Stimulated activated CD8-positive, alpha-beta memory T cell treated with anti-CD3 and anti-CD28 coated beads, Interleukin-7, amount 100 ng/mL, for 48 hours (primary cell): Measurements from ENCODE around the gene SLC66A1.
"Not testable (repeated sequence)": the region's sequence is repeated elsewhere in the genome, so short reads cannot be mapped to it uniquely, and the experiment has no call there.

Source experiments
- DNase-seq, 2 donors: peaks; one replicate each; pipeline ENCODE4 v3.0.0-alpha.2; 2020; ENCODE audit warnings: low read depth in 1 of 2; ENCODE audit errors: extremely low read depth in 1 of 2

Gene SLC66A1

DNA sequence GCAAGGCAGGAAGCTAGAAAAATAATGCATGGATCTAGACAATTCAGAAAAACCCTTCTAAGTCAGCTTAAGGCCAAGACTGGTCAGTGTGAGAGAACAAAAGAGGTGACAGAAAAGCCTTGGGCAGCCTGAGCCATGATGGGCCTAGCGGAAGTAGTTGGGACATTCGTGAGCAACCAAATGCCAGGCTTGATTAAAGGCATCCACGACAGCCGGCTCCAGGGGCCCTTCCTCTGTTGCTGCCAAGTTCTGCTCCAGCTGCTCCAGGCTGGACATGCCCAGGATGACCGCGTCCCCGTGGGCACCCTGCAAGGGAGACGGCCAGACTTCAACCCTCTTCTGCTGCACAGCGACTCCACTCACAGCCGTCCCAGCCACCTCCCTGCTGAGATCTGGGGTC is 8.0 kb upstream of the SLC66A1 start:
- not testable (repeated sequence) for DNase-seq

DNA sequence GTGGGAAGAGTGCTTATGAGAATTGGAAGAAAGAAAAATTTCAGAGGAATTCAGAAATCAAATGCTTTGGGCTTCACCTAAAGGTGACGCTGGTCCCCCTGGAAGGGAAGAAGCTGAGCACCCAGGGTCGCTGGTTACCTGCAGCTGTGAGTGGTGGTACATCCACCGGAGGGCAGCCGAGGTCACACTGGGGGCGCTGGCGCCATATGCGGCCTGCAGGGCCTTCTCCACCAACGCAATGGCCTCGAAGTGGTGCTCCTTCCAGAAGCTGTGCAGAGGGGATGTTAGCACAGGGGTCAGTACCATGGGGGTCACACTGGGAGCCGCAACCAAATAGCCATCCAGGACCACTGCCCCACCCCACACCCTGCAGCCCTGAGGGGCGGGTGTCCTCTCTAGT is 6.2 kb upstream of the SLC66A1 start:
- DNase-seq: no peak

GRCh38 chr1:19306941-19307340 is 5.2 kb upstream of the SLC66A1 start:
- no peak for DNase-seq

DNA sequence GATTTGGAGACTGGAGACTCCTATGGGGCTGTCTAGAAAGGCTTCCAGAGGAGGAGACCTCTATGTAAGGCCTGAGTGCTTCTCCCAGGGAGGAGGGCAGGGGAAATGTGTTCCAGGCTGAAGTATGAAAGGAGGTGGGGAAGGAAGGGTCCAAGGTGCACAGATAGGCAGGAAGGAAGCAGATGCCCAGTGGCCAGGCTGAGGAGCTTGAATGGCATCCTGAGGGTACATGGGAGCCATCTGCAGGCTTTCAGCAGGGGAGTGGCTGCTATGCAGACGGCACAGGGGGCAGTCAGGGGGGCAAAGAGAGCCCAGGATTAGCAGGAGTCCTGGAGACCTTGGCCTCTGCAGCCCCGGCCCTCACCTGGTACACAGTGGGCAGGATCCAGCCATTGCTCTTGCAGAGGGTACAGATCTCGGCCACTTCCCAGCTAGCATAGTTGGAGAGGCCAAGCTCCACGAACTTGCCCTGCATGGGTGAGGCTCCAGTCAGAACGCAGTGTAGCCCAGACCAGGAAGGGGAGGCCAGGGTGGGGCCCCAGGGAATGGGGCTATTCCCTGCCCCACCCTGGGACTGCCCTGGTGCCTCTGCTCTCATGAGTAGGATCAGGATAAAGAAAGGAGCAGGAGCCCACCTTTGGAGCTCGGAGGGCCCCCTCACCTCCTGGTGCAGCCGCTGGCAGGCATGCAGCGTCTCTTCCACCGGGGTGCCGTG is 4.2 kb upstream of the SLC66A1 start:
- DNase-seq: no peak

- DNase-seq: no peak
Measured at GRCh38 chr1:19308509-19308907, 3.6 kb upstream of the SLC66A1 start.

- DNase-seq: no peak
Measured at GRCh38 chr1:19309123-19309813, 2.9 kb upstream of the SLC66A1 start.

GRCh38 chr1:19310061-19310460 is 2.1 kb upstream of the SLC66A1 start:
- DNase-seq: no peak

DNA sequence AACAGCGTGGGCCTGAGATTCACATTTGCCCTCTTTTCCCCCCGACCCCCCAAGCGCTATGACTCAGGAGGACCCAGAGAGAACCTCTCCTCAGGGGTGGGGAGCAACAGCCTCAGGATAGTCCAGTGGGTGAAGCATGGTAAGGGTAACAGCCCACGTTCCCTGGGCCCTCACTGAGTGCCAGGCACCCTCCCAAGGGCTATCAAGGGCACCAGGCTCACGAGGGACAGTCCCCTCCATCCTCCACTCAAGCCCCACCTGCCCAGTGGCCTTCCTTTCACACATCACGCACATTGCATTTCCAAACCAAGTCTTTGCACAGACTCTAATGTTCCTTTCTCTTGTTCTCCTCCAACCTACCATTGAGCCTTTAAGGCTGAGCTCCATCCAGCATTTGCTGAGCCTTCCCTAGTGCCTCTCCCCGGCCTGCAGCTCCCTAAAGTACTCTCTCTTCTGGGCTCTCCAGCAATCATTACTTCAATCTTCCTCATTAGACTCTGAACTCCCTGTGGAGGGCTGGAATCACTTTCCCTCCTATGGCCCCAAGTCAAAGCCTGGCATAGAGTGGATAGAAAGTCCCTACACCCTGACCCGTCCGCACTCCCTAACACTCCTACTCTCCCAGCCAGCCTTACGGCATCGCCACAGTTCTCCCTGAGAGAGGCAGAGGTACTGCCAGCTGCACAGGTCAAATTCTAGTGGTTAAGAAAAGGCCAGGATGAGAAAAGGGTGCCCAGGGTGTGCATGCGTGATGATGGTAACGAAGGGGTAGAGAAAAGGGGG is 1.2 kb upstream of the SLC66A1 start:
- no peak for DNase-seq

DNA sequence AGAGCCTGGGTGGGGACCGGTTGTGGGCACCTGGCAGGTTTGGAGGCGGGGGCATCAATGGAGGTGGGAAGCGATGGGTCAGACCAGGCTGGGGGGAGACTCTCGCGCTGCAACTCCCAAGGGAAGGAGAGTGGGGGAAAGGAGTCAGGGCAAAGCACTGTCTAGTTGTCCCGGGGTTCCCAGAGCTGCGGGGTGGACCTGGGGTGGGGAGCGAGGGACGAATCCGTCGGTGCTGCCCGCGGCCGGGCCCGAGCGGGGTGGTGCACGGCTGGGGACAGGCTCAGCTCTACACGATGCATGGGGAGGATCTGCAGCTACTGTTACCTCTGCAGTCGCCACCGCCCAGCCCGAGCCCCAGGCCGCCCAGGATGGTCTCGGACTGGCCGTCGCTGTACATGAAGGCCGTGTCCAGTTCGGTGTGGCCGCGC is 609 bp upstream of the SLC66A1 start:
- no peak for DNase-seq

GRCh38 chr1:19312782-19313635 is 883 bp downstream of the SLC66A1 start:
- DNase-seq: no peak

GRCh38 chr1:19313636-19313959 is 1.5 kb downstream of the SLC66A1 start:
- DNase-seq: no peak

GRCh38 chr1:19313961-19314882 is 2.1 kb downstream of the SLC66A1 start:
- DNase-seq: no peak

- no peak for DNase-seq
Measured at GRCh38 chr1:19315378-19316198, 3.5 kb downstream of the SLC66A1 start.

DNA sequence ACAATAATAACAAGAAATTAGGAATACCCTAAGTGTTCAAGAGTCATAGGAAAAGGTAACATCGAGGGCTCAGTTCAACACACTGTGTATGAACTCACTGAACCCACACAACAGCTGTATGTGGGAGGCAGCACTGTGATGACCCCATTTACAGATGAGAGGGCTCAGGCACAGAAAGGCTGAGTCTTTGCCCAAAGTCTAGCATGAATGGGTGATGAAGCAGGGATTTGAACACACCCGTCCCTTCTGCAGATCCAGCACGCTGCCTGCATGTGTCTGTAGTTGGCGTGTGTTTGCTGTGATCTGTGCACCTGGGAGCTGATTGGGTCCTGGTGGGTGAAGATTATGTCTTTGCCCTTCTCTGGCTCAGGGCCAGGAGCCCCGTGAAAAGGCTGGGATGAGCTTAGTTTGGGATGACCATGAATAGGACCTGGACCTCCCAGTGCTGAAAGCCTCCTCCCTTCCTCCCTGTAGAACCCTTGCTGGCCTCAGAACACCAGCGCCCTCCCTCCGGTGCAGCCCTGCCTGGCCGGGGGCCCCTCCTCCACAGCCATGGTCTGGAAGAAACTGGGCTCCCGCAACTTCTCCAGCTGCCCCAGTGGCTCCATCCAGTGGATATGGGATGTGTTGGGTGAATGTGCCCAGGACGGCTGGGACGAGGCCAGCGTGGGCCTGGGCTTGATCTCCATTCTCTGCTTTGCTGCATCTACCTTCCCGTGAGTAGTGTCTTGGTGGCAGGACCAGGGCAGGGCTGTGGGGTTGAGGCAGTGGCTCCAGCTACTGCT is 5.2 kb downstream of the SLC66A1 start:
- no peak for DNase-seq

DNA sequence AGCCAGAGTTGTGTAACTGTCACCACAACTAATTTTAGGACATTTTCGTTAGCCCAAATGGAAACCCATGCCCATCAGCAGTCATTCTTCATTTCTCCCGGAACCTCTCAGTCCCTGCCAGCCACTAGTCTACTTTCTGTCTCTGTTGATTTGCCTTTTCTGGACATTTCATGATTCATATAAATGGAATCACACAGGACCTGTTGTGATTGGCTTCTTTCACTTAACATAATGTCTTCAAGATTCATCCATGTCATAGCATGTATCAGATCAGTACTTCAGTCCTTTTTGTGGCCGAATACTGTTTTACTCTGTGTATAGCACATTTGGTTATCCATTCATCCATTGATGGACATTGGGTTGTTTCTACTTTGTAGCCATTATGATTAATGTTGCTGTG is 7.1 kb downstream of the SLC66A1 start:
- no peak for DNase-seq

- no peak for DNase-seq
Measured at GRCh38 chr1:19321071-19321470, 8.9 kb downstream of the SLC66A1 start.

GRCh38 chr1:19322481-19322880 is 10.4 kb downstream of the SLC66A1 start:
- DNase-seq: no peak

GRCh38 chr1:19323987-19324664 is 12.0 kb downstream of the SLC66A1 start:
- no peak for DNase-seq
